ENCODE results near the gene BORCS5. TPM values are rescaled to one million over a fixed set of nuclear protein-coding genes. Genes with fewer than 3 reads are reported as not detected.
"Not testable (repeated sequence)": the region's sequence is repeated elsewhere in the genome, so short reads cannot be mapped to it uniquely, and the experiment has no call there.

BORCS5 gene
- total and polyA plus RNA-seq, 3 donors from 2014 or later, result 20.3 to 46.3 (median 22.8) TPM

- H3K27me3 ChIP-seq, result no peaks in the 10 kb centered on the region
- H3K4me1 ChIP-seq, result peaks cover under 1% of the 10 kb centered on the region
- H3K27ac ChIP-seq, result no peak overlapping the region
- no peaks in the 10 kb centered on the region for H3K36me3 ChIP-seq (ENCODE audit: low read depth, missing control alignments)
- no peak overlapping the region for H3K4me3 ChIP-seq
- WGBS, 2 donors, result 96 to 97% methylated on average over 5 of the region's 5 CpGs
- no peak for DNase-seq
- H3K9me3 ChIP-seq, result no peaks in the 10 kb centered on the region
- intact Hi-C loops (cut with DNase I; ENCODE audit: low total_unique reads), result no loop called here
- TF ChIP-seq CTCF (IDR thresholded peaks at IDR 0.05) (no peak), POLR2A (IDR thresholded peaks at IDR 0.05) (no peak)
These were observed 143.2 kb downstream of the BORCS5 start for GRCh38 chr12:12499909-12500604.

DNA sequence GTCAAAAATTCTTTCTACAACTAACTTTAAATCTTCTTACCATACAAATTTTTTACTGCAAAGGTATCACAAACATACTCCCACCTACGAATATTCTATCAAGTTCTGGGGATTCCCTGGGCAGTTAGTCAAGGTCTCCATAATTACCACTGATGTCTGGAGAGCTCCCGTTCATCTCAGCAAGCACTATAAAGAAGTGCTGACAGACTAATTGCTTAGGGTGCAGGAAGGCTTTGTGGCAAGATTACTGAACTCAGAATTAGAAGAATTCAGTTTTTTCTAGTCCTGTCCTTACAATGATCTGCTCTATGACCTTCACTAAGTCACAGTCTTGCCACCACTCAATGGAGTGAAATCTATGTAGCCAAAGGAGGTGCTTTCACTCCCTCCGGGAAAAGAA lies 144.2 kb downstream of the BORCS5 start:
- H3K36me3 ChIP-seq (ENCODE audit: low read depth, missing control alignments), result no peaks in the 10 kb centered on the region
- 54 to 63% methylated on average over 3 of the region's 3 CpGs for WGBS, 2 donors
- H3K27ac ChIP-seq, result no peak overlapping the region
- DNase-seq, result no peak
- no peak overlapping the region for H3K4me3 ChIP-seq
- TF ChIP-seq POLR2A (IDR thresholded peaks at IDR 0.05), result no peak
- no peak for TF ChIP-seq CTCF (IDR thresholded peaks at IDR 0.05)
- H3K27me3 ChIP-seq, result no peaks in the 10 kb centered on the region
- no peaks in the 10 kb centered on the region for H3K9me3 ChIP-seq
- intact Hi-C loops (cut with DNase I; ENCODE audit: low total_unique reads), result no loop called here
- peaks cover 6% of the 10 kb centered on the region for H3K4me1 ChIP-seq

- H3K9me3 ChIP-seq; H3K36me3 ChIP-seq (ENCODE audit: low read depth, missing control alignments); intact Hi-C loops (cut with DNase I; ENCODE audit: low total_unique reads); H3K27ac ChIP-seq; H3K27me3 ChIP-seq; DNase-seq; H3K4me3 ChIP-seq: not testable (repeated sequence)
- H3K4me1 ChIP-seq, result peaks cover 15% of the 10 kb centered on the region
- WGBS, 2 donors, result 90 to 92% methylated on average over 7 of the region's 7 CpGs
These were observed 145.4 kb downstream of the BORCS5 start for GRCh38 chr12:12502130-12502814.

- no peaks in the 10 kb centered on the region for H3K36me3 ChIP-seq (ENCODE audit: low read depth, missing control alignments)
- TF ChIP-seq CTCF (IDR thresholded peaks at IDR 0.05) (no peak), POLR2A (IDR thresholded peaks at IDR 0.05) (no peak)
- intact Hi-C loops (cut with DNase I; ENCODE audit: low total_unique reads), result no loop called here
- H3K4me3 ChIP-seq, result no peak overlapping the region
- no peak for DNase-seq
- no peaks in the 10 kb centered on the region for H3K27me3 ChIP-seq
- H3K27ac ChIP-seq, result no peak overlapping the region
- whole genome bisulfite sequencing, 2 donors, result 93 to 97% methylated on average over 5 of the region's 5 CpGs
- H3K9me3 ChIP-seq, result no peaks in the 10 kb centered on the region
- H3K4me1 ChIP-seq, result peaks cover 19% of the 10 kb centered on the region
These were observed 145.9 kb downstream of the BORCS5 start for GRCh38 chr12:12502815-12503151.

DNA sequence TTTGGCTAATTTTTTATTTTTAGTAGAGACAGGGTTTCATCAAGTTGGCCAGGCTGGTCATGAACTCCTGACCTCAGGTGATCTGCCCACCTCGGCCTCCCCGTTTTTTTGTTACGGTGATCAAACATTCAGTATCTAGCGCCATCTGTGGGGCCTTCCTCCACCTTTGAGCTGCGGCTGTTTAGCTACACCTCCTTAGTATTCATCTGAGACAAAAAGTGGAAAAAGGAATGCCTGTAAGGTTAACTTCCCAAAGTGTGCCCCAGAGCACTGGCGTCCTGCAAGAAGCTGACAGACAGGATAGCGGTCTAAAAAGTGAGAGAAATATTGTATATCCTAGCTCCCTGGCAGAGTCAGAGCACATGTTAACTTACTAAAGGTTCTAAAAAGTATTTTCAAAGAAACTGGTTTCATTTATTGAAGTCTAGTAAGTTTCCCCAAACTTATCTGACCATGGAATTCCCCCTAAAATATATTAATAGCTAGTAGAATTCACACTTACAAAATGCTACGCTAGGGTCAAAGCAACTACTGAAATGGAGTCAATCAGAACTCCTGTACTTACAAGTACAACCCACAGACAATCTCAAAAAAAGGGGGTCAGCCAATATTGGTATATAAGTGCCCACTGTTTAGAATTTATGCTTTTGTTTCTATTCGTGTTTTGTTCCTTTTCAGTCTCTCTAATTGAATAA lies 146.7 kb downstream of the BORCS5 start:
- no peak overlapping the region for H3K4me3 ChIP-seq
- TF ChIP-seq CTCF (IDR thresholded peaks at IDR 0.05) (no peak), POLR2A (IDR thresholded peaks at IDR 0.05) (no peak)
- H3K9me3 ChIP-seq, result no peaks in the 10 kb centered on the region
- 92 to 93% methylated on average over 9 of the region's 9 CpGs for WGBS, 2 donors
- intact Hi-C loops (cut with DNase I; ENCODE audit: low total_unique reads), result no loop called here
- H3K27me3 ChIP-seq, result no peaks in the 10 kb centered on the region
- peaks cover 19% of the 10 kb centered on the region for H3K4me1 ChIP-seq
- H3K36me3 ChIP-seq (ENCODE audit: low read depth, missing control alignments), result no peaks in the 10 kb centered on the region
- no peak for DNase-seq
- H3K27ac ChIP-seq, result peak overlapping the region in 1 of 2 donors; percentile 87

All from testis (tissue), 3 donors.